Fibroblast of pulmonary artery (primary cell): ENCODE measurements around the gene CNTN6.

Experiments used
- DNase-seq: peaks from one replicate; pipeline ENCODE4 v3.0.0-alpha.2; 2010; ENCODE audit warnings: low read depth
- H3K4me3 ChIP-seq: replicated peaks from 2 replicates; pipeline ENCODE4 v1.5.1; 2011; ENCODE audit warnings: low read depth, mild to moderate bottlenecking, control low read depth, low read length, moderate library complexity
- CTCF ChIP-seq: IDR thresholded peaks from 2 replicates; pipeline ENCODE4 v1.5.1; 2011; ENCODE audit warnings: mild to moderate bottlenecking, control low read depth, low read length, inconsistent platforms; ENCODE audit errors: missing control alignments

Gene CNTN6

GRCh38 chr3:1288805-1289494 lies 196.1 kb downstream of the CNTN6 start:
- DNase-seq, result no peak
- TF ChIP-seq CTCF, result no peak
- H3K4me3 ChIP-seq, result no peak overlapping the region

- TF ChIP-seq CTCF, result no peak
- DNase-seq, result no peak
- no peak overlapping the region for H3K4me3 ChIP-seq
These were observed 199.8 kb downstream of the CNTN6 start for GRCh38 chr3:1292571-1293071.

GRCh38 chr3:1294586-1294985 lies 201.8 kb downstream of the CNTN6 start:
- DNase-seq, result peak; percentile 5
- no peak overlapping the region for H3K4me3 ChIP-seq
- TF ChIP-seq CTCF, result no peak

GRCh38 chr3:1318296-1319005 lies 225.6 kb downstream of the CNTN6 start:
- DNase-seq, result no peak
- no peak for TF ChIP-seq CTCF
- no peak overlapping the region for H3K4me3 ChIP-seq

- H3K4me3 ChIP-seq, result no peak overlapping the region
- TF ChIP-seq CTCF, result no peak
- DNase-seq, result no peak
These were observed 233.7 kb downstream of the CNTN6 start for GRCh38 chr3:1326546-1326945.

GRCh38 chr3:1330107-1330506 lies 237.3 kb downstream of the CNTN6 start:
- no peak overlapping the region for H3K4me3 ChIP-seq
- DNase-seq, result no peak
- TF ChIP-seq CTCF, result no peak

GRCh38 chr3:1346386-1346785 lies 253.6 kb downstream of the CNTN6 start:
- no peak for DNase-seq
- no peak for TF ChIP-seq CTCF
- no peak overlapping the region for H3K4me3 ChIP-seq
